Adrenal gland (tissue), 12 donors: ENCODE results near the gene TMEM213. TPM values are rescaled to one million over a fixed set of nuclear protein-coding genes. Genes with fewer than 3 reads are reported as not detected.
A peak's percentile ranks its signal among the peaks of the same experiment; 100 is the strongest.

ENCODE experiments used
- DNase-seq, 7 donors: peaks; one replicate each; pipeline ENCODE4 v3.0.0-alpha.2; 2019 to 2020
- H3K27ac ChIP-seq, 5 donors: fragments of 200-600 bp; sonication (generic) in 4 of 5; 1 replicate in 3 of 5; 2 replicates in 2 of 5; pipeline versions ENCODE4 v1.5.1 to v1.8.0; 2016 to 2020; ENCODE audit warnings: mild to moderate bottlenecking in 1 of 5
- H3K27me3 ChIP-seq: fragments of 200-600 bp; 2 replicates; pipeline ENCODE4 v1.8.0; 2021
- H3K36me3 ChIP-seq, 2 donors: fragments of 200-600 bp; replicated peaks in 1 of 2; 1 replicate in 1 of 2; 2 replicates in 1 of 2; pipeline versions ENCODE4 v1.5.1 to v1.8.0; 2018 to 2022
- H3K4me1 ChIP-seq, 2 donors: fragments of 200-600 bp; replicated peaks in 1 of 2; 1 replicate in 1 of 2; 2 replicates in 1 of 2; pipeline versions ENCODE4 v1.5.1 to v1.8.0; 2018 to 2021
- H3K4me3 ChIP-seq, 4 donors: fragments of 200-600 bp; sonication (generic) in 3 of 4; one replicate each; pipeline ENCODE4 v1.5.1; 2016 to 2018
- H3K9me3 ChIP-seq, 3 donors: fragments of 200-600 bp; sonication (generic) in 1 of 3; replicated peaks in 1 of 3; 1 replicate in 2 of 3; 2 replicates in 1 of 3; pipeline versions ENCODE4 v1.5.1 to v1.8.0; 2016 to 2021
- CTCF ChIP-seq, 6 experiments: fragments of 450-650 bp in 4 of 6; fragments of 200-600 bp in 2 of 6; sonication (generic) in 1 of 6; IDR thresholded peaks; 1 replicate in 5 of 6; 2 replicates in 1 of 6; pipeline versions ENCODE4 v1.5.1 to v1.8.0; 2016 to 2021; ENCODE audit warnings: antibody characterized with exemption in 6 of 6, mild to moderate bottlenecking in 2 of 6, moderate library complexity in 1 of 6
- POLR2A ChIP-seq, 2 donors: fragments of 450-650 bp; IDR thresholded peaks; one replicate each; pipeline ENCODE4 v1.6.1; 2017; ENCODE audit warnings: antibody characterized with exemption in 2 of 2, mild to moderate bottlenecking in 2 of 2, moderate library complexity in 1 of 2
- WGBS, 4 donors: extraction: QIAGEN DNeasy Blood & Tissue Kit in 2 of 4; methylation state at CpG; one replicate each; pipeline versions ENCODE4 v1.1.5 to v1.1.7; 2013 to 2017; 5-methylcytosine and 5-hydroxymethylcytosine counted together
- intact Hi-C, 2 donors: fragments of 100-400 bp; cut with DNase I; formaldehyde crosslinking; loops; one replicate each; pipeline versions ENCODE4 v1.14.1 to v1.15.0; 2022 to 2023
- polyA plus RNA-seq, 3 donors: library from polyadenylated mRNA; stranded (reverse); fragments of 200-250 nt in 2 of 3; fragments of 350-450 nt in 1 of 3; fragmentation: Illumina TruSeq in 1 of 3; extraction: RNeasy Lipid Tissue Mini Kit (QIAGEN cat#74804) in 1 of 3; gene quantifications; one replicate each; pipeline ENCODE4 v1.2.3, GENCODE V29; 2013 to 2014
- total RNA-seq, 9 donors: library from RNA; depleted of rRNA in 4 of 9; stranded (reverse); fragments of >200 nt in 4 of 9; fragments of 120-200 nt in 1 of 9; fragmentation: NEBNext Ultra II Directional in 1 of 9; extraction: Animal tissue kit (Norgen Biotek cat#: 25700) in 1 of 9; gene quantifications; one replicate each; pipeline versions ENCODE4 v1.1.0 to v1.2.4, GENCODE V29; 2013 to 2023
- donor health status: healthy with polysubstance abuse.
- donor health status: Bipolar disorder and iron deficiency.
- donor health status: DM: yes; HTN: yes; CAD: no.
- donor health status: DM: no; HTN: no; CAD: no.
- donor health status: DM: no; HTN: no; CAD: no.
- donor health status: DM: yes; HTN: yes; CAD: no.

TMEM213 gene
- total and polyA plus RNA-seq, 12 donors = not detected

GRCh38 chr7:138879356-138879755, 81.6 kb downstream of the TMEM213 start:
- 94 to 98% (median 97%) methylated on average over 10 of the region's 10 CpGs for WGBS, 4 donors
- Histone ChIP-seq H3K27me3 (no peaks in the 10 kb centered on the region), H3K9me3 (no peaks in the 10 kb centered on the region), H3K27ac (no peak overlapping the region), H3K4me3 (no peak overlapping the region), H3K36me3 (no peaks in the 10 kb centered on the region), H3K4me1 (peaks cover 3 to 19% of the 10 kb centered on the region in 2 donors)
- intact Hi-C loops = no loop called here
- no peak for DNase-seq
- TF ChIP-seq POLR2A (IDR thresholded peaks at IDR 0.05) (no peak), CTCF (IDR thresholded peaks at IDR 0.05) (no peak)

DNA sequence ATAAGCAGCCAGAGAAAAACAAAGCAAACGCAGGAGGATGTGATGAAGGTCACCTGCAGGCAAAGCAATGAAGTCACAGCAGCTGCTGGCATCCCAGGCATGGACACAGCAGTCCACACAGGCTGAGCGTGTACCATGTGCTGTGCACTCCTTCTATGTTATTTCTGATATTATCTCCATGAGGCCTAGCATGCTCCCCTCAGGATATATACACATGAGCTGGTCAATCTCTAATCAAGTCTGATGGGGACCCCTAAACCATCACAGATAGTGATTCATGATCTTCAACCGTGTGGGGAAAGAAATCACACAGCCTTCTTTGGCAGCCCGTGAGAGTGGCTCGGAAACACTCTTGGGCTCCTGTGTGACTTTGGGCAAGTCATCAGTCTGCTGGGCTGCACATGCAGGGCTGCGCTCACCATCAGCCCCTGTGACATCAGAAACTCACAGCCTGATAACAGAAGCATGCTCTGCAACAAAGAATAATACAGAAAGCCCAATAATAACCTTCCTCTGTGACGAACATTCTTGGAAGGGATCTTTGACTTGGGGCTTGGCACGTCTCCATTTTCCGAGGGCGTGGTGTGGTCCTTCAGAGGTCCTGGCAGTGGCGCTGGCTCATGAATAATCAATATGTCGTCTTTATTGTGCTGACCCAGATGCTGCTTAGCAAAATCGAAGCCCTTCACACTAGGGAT, 83.2 kb downstream of the TMEM213 start:
- peaks cover 3 to 19% of the 10 kb centered on the region in 2 donors for H3K4me1 ChIP-seq
- intact Hi-C loops = loop anchor here (10.0 kb wide), 1 partner anchor 194 kb away; no protein-coding TSS in a partner anchor
- peak overlapping the region in 3 of 5 donors; percentile 6 to 74 (median 60) for H3K27ac ChIP-seq
- no peaks in the 10 kb centered on the region for H3K9me3 ChIP-seq
- no peaks in the 10 kb centered on the region for H3K36me3 ChIP-seq
- peak; percentile 56 to 85 (median 77) for DNase-seq
- TF ChIP-seq POLR2A (IDR thresholded peaks at IDR 0.05) (no peak), CTCF (IDR thresholded peaks at IDR 0.05) (no peak)
- H3K27me3 ChIP-seq = no peaks in the 10 kb centered on the region
- WGBS, 4 donors = 34 to 69% (median 50%) methylated on average over 9 to 13 of the region's 13 CpGs
- no peak overlapping the region for H3K4me3 ChIP-seq

GRCh38 chr7:138881579-138882188, 83.9 kb downstream of the TMEM213 start:
- Histone ChIP-seq H3K27me3 (no peaks in the 10 kb centered on the region), H3K27ac (peak overlapping the region in 3 of 5 donors; percentile 6 to 60 (median 44)), H3K4me1 (peaks cover 3 to 17% of the 10 kb centered on the region in 2 donors), H3K36me3 (no peaks in the 10 kb centered on the region), H3K9me3 (no peaks in the 10 kb centered on the region), H3K4me3 (no peak overlapping the region)
- WGBS, 4 donors = 60 to 78% (median 70%) methylated on average over 6 of the region's 6 CpGs
- intact Hi-C loops = loop anchor here (10.0 kb wide), 1 partner anchor 193 kb away; no protein-coding TSS in a partner anchor
- no peak for TF ChIP-seq CTCF (IDR thresholded peaks at IDR 0.05)
- TF ChIP-seq POLR2A (IDR thresholded peaks at IDR 0.05) = no peak
- no peak for DNase-seq

- Histone ChIP-seq H3K27ac (peak overlapping the region in 1 of 5 donors; percentile 60), H3K9me3 (no peaks in the 10 kb centered on the region), H3K4me1 (peaks cover 3 to 18% of the 10 kb centered on the region in 2 donors), H3K27me3 (no peaks in the 10 kb centered on the region), H3K36me3 (no peaks in the 10 kb centered on the region), H3K4me3 (no peak overlapping the region)
- TF ChIP-seq CTCF (IDR thresholded peaks at IDR 0.05) (no peak), POLR2A (IDR thresholded peaks at IDR 0.05) (no peak)
- 85 to 98% (median 96%) methylated on average over 6 of the region's 6 CpGs for WGBS, 4 donors
- intact Hi-C loops = loop anchor here (10.0 kb wide), 1 partner anchor 193 kb away; no protein-coding TSS in a partner anchor
- DNase-seq = no peak
Measured at GRCh38 chr7:138882249-138882648, 84.5 kb downstream of the TMEM213 start.
